K562 (cell line): ENCODE data around the gene ACACB.

Experiments
- BHLHE40 ChIP-seq: IDR thresholded peaks from 2 replicates; pipeline ENCODE4 v1.6.1; 2011; ENCODE audit warnings: low read length, improper control_type of control experiment
- LCOR ChIP-seq: sonication (generic); formaldehyde crosslinking; IDR thresholded peaks from 2 replicates; pipeline ENCODE4 v1.8.0; 2022; ENCODE audit warnings: mild to moderate bottlenecking, missing genetic modification reagents
- SRSF1 ChIP-seq: fragments of 200-400 bp; formaldehyde crosslinking; IDR thresholded peaks from 2 replicates; pipeline ENCODE4 v1.6.1; 2017; ENCODE audit warnings: mild to moderate bottlenecking, low read depth, low read length, moderate library complexity
- U2AF2 ChIP-seq: fragments of 200-400 bp; formaldehyde crosslinking; optimal IDR thresholded peaks from 2 replicates; pipeline ENCODE3; 2017; ENCODE audit warnings: low read depth, mild to moderate bottlenecking, low read length

DNA sequence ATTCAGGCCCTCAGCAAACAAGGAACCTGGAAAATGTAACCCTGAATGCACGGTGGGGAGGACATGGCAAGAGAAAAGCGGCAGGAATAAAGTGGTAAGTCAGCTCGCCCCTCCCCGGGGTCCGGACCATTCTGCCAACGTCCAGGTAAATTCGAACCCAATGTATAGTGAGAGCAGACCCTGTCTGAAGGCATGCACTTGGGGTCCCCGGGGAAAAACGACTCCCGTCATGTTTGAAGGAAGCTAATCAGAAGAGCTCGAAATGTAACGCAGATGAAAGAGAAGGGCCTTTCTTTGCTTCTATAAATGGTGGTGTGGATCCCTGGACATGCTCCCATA is 193 bp downstream of the ACACB start:
- TF ChIP-seq U2AF2, result no peak
- no peak for TF ChIP-seq BHLHE40
- no peak for TF ChIP-seq SRSF1
- TF ChIP-seq LCOR (CRISPR knock-in tag), result no peak
